HG02885 (cell line): ENCODE measurements around the gene RLN2.
"Not testable (repeated sequence)": the region's sequence is repeated elsewhere in the genome, so short reads cannot be mapped to it uniquely, and the experiment has no call there.

ENCODE experiments used
- ATAC-seq: cut with Tn5 transposase; IDR thresholded peaks from one replicate; pipeline ENCODE4 v1.9.1; 2021; ENCODE audit warnings: mild to moderate bottlenecking; ENCODE audit not compliant: unreplicated experiment, poor library complexity

The RLN2 gene, protein sequence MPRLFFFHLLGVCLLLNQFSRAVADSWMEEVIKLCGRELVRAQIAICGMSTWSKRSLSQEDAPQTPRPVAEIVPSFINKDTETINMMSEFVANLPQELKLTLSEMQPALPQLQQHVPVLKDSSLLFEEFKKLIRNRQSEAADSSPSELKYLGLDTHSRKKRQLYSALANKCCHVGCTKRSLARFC

DNA sequence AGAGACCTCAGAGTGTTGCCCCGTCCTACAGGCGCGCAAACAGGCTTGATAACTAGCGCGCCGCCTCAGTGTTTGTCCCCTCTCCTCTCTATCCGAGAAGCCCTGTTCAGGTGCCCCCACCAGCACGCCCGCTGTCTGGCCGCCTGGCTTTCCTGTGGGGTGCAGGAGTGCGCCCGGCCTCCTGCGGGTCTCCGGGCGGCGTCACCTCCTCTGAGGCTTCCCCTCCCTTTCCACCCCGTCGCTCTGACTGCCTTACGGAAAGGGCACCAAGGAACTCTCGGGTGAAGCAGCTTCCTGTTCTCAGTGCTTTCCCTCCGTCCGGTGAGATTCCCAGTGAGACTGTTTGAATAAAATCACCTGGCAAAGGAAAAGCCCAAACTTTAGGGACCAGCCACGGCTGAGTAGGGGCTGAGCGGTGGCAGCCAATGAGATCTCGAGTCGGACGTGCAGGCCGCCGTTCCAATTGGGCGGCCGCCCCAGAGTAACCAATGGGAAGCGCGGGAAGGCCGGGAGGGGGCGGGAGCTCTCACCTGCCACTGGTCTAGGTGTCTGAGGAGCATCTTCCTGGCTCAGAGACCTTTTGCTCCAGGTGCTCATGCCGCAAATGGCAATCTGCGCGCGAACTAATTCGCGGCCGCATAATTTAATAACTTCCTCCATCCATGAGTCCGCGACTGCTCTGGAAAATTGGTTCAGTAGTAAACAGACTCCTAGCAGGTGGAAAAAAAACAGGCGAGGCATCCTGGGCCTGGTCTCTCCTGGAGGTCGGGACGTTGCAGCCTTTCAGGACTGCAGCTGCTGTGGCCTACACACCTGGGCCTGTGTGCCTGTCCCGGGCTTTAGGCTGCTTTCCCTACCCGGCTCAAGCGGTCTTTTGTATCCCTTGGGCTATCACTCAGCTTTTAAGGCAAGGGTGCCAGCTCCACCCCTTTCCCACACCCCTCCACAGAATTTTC is at the start of gene RLN2:
Gene RLN2, minus strand, starts transcription at position 877 of the 956 bp plus-strand sequence. Its CDS starts 136 bp downstream, at position 741.
- ATAC-seq, result peak; percentile 100

DNA sequence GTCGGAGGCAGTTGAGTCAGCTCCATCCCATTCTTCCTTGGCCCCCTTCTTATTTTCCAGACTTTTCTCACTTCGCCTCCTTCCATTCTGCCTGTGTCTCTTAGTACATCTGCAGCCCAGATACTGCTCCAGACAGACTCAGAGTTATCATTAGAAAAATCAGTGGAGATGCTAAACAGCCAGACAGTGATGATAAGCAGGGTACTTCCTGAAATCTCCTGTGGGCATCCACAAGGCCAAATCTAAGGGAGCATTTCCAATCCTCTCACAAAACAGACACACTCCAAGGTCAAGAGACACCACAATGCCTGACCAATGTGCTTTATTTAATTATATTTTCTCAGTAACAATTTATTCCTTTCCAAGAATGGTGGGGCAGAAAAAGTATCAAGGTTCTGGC is 49.7 kb upstream of the RLN2 start:
- ATAC-seq, result no peak

DNA sequence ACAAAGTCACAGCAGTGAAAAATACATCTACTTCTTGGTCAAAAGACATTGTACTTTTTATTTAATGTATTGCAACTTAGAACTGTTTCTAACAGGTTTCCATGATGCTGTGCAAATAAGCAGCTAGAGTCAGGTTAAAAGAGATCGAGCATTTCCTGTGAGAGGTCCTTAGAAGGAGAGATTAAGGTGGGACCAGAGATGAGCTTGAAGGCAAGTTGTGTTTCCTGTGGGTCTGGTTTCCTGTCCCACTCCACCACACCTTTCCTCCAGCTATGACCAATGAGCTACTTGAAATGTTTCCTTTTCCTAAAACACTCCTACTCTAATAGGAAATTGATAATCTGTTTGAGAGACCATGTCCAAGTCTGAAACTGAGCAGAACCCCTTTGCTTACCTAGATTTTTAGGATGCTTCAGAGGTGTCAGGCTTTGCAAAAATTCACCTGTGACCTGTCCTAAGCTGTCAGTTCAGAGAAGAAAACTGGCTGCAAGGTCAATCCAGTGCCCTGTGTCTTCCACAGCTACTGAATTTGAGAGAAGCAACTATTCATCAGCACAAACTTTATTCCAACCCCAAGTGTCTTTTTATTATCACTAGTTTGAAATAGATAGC is 48.2 kb upstream of the RLN2 start:
- no peak for ATAC-seq

- peak; percentile 100 for ATAC-seq
These were observed 34.8 kb upstream of the RLN2 start, which contains the start of gene RLN1 for GRCh38 chr9:5338992-5339981. Gene RLN1 (minus strand): TSS chr9:5339876. CDS start chr9:5339746, 130 bp downstream.

DNA sequence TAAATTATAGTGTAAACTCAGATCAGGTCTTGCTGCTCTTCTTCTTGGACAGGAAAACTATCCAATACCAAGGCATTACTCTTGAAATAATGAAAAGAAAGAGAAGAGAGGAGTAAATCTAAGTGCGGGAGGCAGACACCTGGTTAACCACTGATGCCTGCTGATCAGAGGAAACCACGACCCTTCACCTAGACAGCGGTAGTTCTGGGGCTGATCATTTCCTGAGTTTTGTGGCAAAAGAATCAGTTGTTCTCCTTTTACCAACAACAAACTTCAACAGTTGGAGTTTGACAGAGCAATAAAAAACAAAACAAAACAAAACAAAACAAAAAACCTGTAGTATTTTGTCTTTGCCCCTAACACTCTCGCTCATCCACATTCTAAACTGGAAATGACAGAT is 32.2 kb upstream of the RLN2 start:
- ATAC-seq, result no peak

DNA sequence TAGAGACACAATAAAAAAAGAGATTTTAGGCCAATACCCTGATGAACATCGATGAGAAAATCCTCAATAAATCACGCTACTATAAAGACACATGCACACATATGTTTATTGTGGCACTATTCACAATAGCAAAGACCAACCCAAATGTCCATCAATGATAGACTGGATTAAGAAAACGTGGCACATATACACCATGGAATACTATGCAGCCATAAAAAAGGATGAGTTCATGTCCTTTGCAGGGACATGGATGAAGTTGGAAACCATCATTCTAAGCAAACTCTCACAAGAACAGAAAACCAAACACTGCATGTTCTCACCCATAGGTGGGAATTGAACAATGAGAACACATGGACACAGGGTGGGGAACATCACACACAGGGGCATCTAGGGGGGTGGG is 26.8 kb upstream of the RLN2 start:
- ATAC-seq, result not testable (repeated sequence)

- ATAC-seq, result no peak
These were observed 22.5 kb upstream of the RLN2 start for GRCh38 chr9:5326893-5327548.

DNA sequence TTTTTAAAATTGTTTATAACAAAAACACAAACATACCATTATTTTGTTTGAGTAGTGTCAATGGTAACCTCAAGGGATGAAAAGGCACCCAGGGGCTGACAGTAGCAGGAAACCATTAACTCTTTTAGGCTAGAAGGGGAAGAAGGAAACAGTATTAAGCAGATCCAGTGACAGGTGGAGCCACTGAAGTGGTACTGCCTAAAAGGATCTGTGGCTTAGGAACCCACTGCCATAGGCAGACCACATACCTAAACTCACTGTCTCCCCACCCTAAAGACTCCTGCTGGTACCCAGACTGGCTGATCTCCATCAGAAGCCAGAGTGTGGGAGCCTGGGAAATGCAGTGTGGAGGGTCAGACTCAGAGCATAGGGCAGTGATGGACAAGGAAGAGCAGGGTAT is 21.7 kb upstream of the RLN2 start:
- ATAC-seq, result no peak

DNA sequence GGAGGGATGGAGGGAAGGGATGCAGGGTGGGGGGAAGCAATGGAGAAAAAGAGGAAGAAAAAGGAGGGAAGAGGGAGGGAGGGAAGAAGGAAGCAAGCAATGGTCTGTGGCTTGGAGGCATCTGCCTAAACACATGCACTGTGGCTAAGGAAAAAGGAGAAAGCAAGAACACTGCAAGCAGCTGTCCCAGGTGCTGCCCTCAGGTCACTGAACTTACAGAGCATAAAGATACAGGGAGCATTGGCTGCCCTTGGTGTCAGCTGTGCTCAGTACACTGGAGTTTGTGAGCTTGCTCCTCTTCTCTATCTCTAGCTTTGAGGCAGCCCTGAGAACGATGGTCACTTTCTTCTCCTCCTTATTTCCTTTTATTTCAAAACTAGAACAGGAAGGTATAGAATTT is 17.1 kb upstream of the RLN2 start:
- not testable (repeated sequence) for ATAC-seq

- no peak for ATAC-seq
These were observed 16.5 kb upstream of the RLN2 start for GRCh38 chr9:5321058-5321457.

DNA sequence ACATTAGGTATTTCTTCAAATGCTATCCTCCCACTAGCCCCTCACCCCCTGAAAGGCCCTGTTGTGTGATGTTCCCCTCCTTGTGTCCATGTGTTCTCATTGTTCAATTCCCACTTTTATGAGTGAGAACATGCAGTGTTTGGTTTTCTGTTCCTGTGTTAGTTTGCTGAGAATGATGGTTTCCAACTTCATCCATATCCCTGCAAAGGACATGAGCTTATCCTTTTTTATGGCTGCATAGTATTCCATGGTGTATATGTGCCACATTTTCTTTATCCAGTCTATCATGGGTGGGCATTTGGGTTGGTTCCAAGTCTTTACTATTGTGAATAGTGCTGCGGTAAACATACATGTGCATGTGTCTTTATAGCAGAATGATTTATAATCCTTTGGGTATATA is 11.9 kb upstream of the RLN2 start:
- ATAC-seq, result not testable (repeated sequence)

DNA sequence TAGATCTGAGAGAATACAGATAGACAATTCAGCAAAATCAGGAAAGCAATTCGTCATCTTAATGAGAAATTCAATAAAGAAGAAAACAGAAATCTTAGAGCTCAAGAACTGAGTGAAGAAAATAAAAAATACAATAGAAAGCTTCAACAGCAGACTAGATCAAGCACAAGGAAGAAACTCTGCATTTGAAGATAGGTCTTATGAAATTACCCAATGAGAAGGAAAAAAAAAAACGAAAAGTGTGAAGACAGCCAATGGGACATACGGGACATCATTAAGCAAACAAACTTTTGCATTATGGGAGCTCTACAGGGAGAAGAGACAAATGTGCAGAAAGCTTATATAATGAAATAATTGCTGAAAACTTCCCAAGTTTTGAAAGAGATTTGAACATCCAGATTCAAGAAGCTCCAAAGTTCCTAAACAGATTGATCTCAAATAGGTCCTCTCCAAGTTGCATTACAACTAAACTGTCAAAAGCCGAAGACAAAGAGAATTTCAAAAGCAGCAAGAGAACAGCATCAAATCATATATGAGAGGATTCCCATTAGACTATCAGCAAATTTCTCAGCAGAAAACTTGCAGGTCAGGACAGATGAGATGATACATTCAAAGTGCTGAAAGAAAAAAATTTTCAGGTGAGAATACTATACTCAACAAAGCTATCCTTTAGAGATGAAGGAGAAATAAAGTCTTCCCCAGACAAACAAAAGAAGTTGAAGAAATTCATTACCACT is 10.8 kb upstream of the RLN2 start:
- ATAC-seq, result no peak

DNA sequence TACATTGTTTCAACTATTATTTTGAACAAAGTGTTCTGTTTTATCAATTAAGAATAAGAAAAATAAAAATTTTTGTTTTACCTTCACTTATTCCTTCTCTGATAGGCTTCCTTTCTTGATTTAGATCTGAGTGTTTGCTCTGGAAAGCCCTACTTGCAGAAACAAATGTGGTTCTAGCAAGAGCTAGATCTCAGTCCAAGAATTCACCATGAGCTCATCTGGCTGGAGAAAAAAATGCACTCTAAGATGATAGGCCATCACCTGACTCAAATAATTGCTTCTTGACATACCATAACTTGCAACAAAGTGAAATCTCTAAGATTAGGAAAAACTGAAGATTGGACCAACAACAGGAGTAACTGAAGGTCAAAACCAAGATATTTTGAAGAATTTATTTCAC is 6.3 kb upstream of the RLN2 start:
- ATAC-seq, result no peak

GRCh38 chr9:5305741-5306140 is 1.2 kb upstream of the RLN2 start:
- no peak for ATAC-seq

GRCh38 chr9:5301544-5301943 is 3.0 kb downstream of the RLN2 start:
- ATAC-seq, result no peak

GRCh38 chr9:5292141-5292540 is 12.4 kb downstream of the RLN2 start:
- ATAC-seq, result no peak

GRCh38 chr9:5288591-5288990 is 15.9 kb downstream of the RLN2 start:
- ATAC-seq, result no peak

DNA sequence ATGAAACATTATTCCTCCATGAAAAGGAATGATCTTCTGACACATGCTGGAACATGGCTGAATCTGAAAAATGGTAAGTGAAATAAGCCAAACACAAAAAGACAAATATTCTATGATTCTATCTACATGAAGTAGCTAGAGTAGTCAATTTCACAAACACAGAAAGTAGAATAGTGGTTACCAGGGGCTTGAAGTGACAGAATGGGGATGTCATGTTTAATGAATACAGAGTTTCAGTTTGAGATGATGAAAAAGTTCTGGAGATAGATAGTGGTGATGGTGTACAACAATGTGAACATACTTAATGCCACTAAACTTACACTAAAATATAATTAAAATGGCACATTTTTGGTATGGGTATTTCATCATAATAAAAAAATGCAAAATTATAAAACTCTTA is 18.3 kb downstream of the RLN2 start:
- no peak for ATAC-seq

GRCh38 chr9:5278486-5278885 is 26.0 kb downstream of the RLN2 start:
- ATAC-seq, result peak; percentile 75
